ENCODE results near the gene NDUFS5. TPM values are rescaled to one million over a fixed set of nuclear protein-coding genes. Genes with fewer than 3 reads are reported as not detected.
"Not testable (repeated sequence)": the region's sequence is repeated elsewhere in the genome, so short reads cannot be mapped to it uniquely, and the experiment has no call there.

Gene NDUFS5
- polyA plus RNA-seq, 1 experiment = 223 TPM

GRCh38 chr1:39061951-39062350, 35.8 kb downstream of the NDUFS5 start:
- H3K4me3 ChIP-seq (ENCODE audit: low read depth, low read length) = no peak overlapping the region
- TF ChIP-seq CTCF (IDR thresholded peaks at IDR 0.05; ENCODE audit: insufficient read depth, low read depth, low read length) = no peak
- H3K27me3 ChIP-seq (ENCODE audit: control insufficient read depth, insufficient read depth, low read length) = no peaks in the 10 kb centered on the region
- no peak for DNase-seq (ENCODE audit: low read depth)
- H3K36me3 ChIP-seq (ENCODE audit: control insufficient read depth, insufficient read depth, low read length) = no peaks in the 10 kb centered on the region
- POLR2A ChIA-PET = no interaction called here
- CTCF ChIA-PET = no interaction called here

- CTCF ChIA-PET = no interaction called here
- H3K27me3 ChIP-seq (ENCODE audit: control insufficient read depth, insufficient read depth, low read length) = no peaks in the 10 kb centered on the region
- POLR2A ChIA-PET = no interaction called here
- H3K36me3 ChIP-seq (ENCODE audit: control insufficient read depth, insufficient read depth, low read length) = no peaks in the 10 kb centered on the region
- no peak overlapping the region for H3K4me3 ChIP-seq (ENCODE audit: low read depth, low read length)
- no peak for DNase-seq (ENCODE audit: low read depth)
- TF ChIP-seq CTCF (IDR thresholded peaks at IDR 0.05; ENCODE audit: insufficient read depth, low read depth, low read length) = no peak
Observed at GRCh38 chr1:39063191-39063590, 37.0 kb downstream of the NDUFS5 start.

GRCh38 chr1:39063775-39064174, 37.6 kb downstream of the NDUFS5 start:
- Histone ChIP-seq H3K4me3 (ENCODE audit: low read depth, low read length) (no peak overlapping the region), H3K27me3 (ENCODE audit: control insufficient read depth, insufficient read depth, low read length) (no peaks in the 10 kb centered on the region), H3K36me3 (ENCODE audit: control insufficient read depth, insufficient read depth, low read length) (no peaks in the 10 kb centered on the region)
- no peak for TF ChIP-seq CTCF (IDR thresholded peaks at IDR 0.05; ENCODE audit: insufficient read depth, low read depth, low read length)
- ChIA-PET CTCF (no interaction called here), POLR2A (no interaction called here)
- no peak for DNase-seq (ENCODE audit: low read depth)

GRCh38 chr1:39065542-39065941, 39.4 kb downstream of the NDUFS5 start:
- ChIA-PET CTCF (no interaction called here), POLR2A (no interaction called here)
- no peaks in the 10 kb centered on the region for H3K27me3 ChIP-seq (ENCODE audit: control insufficient read depth, insufficient read depth, low read length)
- no peak overlapping the region for H3K4me3 ChIP-seq (ENCODE audit: low read depth, low read length)
- no peak for TF ChIP-seq CTCF (IDR thresholded peaks at IDR 0.05; ENCODE audit: insufficient read depth, low read depth, low read length)
- no peaks in the 10 kb centered on the region for H3K36me3 ChIP-seq (ENCODE audit: control insufficient read depth, insufficient read depth, low read length)
- no peak for DNase-seq (ENCODE audit: low read depth)

GRCh38 chr1:39068227-39068626, 42.1 kb downstream of the NDUFS5 start:
- H3K4me3 ChIP-seq (ENCODE audit: low read depth, low read length); H3K27me3 ChIP-seq (ENCODE audit: control insufficient read depth, insufficient read depth, low read length); DNase-seq (ENCODE audit: low read depth); POLR2A ChIA-PET; H3K36me3 ChIP-seq (ENCODE audit: control insufficient read depth, insufficient read depth, low read length): not testable (repeated sequence)
- CTCF ChIA-PET = interaction anchor here (1.5 to 2.6 kb wide), 2 partner anchors 15 to 30 kb away, joined by 5 to 8 read pairs; no protein-coding TSS in a partner anchor

- POLR2A ChIA-PET; H3K27me3 ChIP-seq (ENCODE audit: control insufficient read depth, insufficient read depth, low read length); H3K4me3 ChIP-seq (ENCODE audit: low read depth, low read length); DNase-seq (ENCODE audit: low read depth); H3K36me3 ChIP-seq (ENCODE audit: control insufficient read depth, insufficient read depth, low read length); CTCF ChIA-PET: not testable (repeated sequence)
Observed at GRCh38 chr1:39071557-39071956, 45.4 kb downstream of the NDUFS5 start.
